GM12865 (cell line): Measurements from ENCODE around the gene TUT4.

ENCODE experiments used
- DNase-seq: peaks from one replicate; pipeline ENCODE4 v3.0.0; 2010; ENCODE audit warnings: low read depth
- H3K4me3 ChIP-seq: 2 replicates; pipeline ENCODE4 v1.5.1; 2011; ENCODE audit warnings: mild to moderate bottlenecking, low read depth, low read length, control low read depth
- TF ChIP-seq, protein P1 (sequence below): IDR thresholded peaks from 2 replicates; pipeline ENCODE4 v1.5.1; 2011; ENCODE audit warnings: low read length, control low read depth, low read depth, inconsistent platforms; ENCODE audit not compliant: insufficient read depth; ENCODE audit errors: missing control alignments

The TUT4 gene, protein sequence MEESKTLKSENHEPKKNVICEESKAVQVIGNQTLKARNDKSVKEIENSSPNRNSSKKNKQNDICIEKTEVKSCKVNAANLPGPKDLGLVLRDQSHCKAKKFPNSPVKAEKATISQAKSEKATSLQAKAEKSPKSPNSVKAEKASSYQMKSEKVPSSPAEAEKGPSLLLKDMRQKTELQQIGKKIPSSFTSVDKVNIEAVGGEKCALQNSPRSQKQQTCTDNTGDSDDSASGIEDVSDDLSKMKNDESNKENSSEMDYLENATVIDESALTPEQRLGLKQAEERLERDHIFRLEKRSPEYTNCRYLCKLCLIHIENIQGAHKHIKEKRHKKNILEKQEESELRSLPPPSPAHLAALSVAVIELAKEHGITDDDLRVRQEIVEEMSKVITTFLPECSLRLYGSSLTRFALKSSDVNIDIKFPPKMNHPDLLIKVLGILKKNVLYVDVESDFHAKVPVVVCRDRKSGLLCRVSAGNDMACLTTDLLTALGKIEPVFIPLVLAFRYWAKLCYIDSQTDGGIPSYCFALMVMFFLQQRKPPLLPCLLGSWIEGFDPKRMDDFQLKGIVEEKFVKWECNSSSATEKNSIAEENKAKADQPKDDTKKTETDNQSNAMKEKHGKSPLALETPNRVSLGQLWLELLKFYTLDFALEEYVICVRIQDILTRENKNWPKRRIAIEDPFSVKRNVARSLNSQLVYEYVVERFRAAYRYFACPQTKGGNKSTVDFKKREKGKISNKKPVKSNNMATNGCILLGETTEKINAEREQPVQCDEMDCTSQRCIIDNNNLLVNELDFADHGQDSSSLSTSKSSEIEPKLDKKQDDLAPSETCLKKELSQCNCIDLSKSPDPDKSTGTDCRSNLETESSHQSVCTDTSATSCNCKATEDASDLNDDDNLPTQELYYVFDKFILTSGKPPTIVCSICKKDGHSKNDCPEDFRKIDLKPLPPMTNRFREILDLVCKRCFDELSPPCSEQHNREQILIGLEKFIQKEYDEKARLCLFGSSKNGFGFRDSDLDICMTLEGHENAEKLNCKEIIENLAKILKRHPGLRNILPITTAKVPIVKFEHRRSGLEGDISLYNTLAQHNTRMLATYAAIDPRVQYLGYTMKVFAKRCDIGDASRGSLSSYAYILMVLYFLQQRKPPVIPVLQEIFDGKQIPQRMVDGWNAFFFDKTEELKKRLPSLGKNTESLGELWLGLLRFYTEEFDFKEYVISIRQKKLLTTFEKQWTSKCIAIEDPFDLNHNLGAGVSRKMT (N-terminal part only)

DNA sequence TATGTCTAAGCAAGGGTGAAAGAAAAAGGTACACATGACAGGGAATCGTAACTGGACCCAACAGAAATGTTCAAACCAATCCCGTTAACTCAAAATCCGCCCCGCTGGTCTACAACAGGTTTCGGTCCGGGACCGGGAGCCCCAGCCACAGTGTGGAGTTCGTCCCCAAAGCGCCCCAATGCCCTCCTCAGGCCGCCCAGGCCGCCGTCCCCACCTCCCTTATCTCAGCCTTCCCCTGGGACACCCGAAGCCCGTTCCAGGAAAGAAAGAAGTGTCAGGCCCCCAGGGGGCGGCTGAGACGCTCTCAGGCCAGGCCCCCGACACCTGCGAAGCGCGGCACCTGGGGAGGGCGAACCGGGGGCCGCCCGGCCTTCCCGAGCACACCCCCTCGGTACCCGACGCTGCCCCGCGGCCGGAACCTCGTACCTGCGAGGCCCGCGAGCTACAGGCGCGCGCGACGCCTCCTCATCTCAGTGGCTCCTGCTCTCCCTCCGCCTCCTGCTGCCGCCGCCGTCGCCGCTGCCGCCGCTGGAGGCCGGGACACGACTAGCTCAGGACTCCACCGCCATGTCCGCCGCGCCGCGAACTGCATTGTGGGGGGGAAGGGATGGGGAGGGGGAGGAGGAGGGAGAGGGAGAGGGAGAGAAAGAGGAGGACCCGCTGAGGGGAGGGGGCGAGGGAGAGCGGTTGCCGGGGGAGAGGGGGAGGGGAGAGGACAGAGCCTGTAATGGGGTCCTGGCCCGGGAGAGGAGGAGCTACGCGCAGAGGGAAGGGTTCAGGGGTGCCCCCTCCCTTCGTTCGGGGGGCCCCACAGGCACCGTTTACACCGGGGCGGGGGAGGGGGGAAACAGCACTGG, at the start of gene TUT4:
Gene TUT4, minus strand, starts transcription at position 588 of the 857 bp plus-strand sequence. CDS start 26,812 bp downstream, outside the sequence.
- DNase-seq, result peak; percentile 87
- H3K4me3 ChIP-seq, result peak within 1 kb of the TSS; percentile 97
- TF ChIP-seq, protein P1, sequence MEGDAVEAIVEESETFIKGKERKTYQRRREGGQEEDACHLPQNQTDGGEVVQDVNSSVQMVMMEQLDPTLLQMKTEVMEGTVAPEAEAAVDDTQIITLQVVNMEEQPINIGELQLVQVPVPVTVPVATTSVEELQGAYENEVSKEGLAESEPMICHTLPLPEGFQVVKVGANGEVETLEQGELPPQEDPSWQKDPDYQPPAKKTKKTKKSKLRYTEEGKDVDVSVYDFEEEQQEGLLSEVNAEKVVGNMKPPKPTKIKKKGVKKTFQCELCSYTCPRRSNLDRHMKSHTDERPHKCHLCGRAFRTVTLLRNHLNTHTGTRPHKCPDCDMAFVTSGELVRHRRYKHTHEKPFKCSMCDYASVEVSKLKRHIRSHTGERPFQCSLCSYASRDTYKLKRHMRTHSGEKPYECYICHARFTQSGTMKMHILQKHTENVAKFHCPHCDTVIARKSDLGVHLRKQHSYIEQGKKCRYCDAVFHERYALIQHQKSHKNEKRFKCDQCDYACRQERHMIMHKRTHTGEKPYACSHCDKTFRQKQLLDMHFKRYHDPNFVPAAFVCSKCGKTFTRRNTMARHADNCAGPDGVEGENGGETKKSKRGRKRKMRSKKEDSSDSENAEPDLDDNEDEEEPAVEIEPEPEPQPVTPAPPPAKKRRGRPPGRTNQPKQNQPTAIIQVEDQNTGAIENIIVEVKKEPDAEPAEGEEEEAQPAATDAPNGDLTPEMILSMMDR, result peak; percentile 16

DNA sequence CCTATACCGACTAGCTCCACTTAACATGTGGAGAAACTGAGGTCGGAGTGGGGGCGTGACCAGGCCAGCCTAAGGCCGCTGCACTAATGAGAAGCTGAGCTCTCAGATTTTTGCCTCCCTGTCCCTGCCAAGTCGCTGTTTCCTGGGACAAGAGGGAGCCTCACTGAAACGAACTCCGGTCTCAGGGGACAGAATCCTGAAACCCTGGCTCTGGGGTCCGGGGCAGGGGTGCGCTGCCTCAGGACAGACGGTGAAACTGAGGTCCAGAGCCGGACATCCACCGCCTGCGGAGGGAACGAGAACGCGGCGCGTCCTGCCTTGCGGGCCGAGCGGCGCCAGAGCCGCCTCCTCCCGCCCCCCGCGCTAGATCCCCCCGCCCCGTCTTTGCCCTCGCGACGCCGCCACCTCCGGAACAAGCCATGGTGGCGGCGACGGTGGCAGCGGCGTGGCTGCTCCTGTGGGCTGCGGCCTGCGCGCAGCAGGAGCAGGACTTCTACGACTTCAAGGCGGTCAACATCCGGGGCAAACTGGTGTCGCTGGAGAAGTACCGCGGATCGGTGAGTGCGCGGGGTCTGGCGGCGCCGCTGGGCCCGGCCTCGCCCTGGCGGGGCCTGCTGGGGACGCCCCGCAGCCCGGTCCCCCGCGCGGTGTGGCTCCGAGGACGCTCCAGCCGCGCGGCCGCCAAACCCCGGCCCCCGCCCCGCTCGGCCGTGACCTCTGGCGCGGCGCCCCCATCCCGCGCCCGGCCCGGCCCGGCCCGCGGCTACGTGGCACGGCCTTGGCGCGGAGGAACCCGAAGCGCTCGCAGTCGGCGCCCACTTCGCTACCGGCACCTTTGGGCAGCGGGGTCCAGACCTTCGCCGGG, 49.3 kb upstream of the TUT4 start, which contains the start of gene GPX7:
Gene GPX7, plus strand, starts transcription at position 381 of the 865 bp plus-strand sequence. Its CDS starts 39 bp downstream, at position 420.
- H3K4me3 ChIP-seq, result peak within 1 kb of the TSS; percentile 53
- TF ChIP-seq, protein P1, result no peak
- DNase-seq, result peak; percentile 68

DNA sequence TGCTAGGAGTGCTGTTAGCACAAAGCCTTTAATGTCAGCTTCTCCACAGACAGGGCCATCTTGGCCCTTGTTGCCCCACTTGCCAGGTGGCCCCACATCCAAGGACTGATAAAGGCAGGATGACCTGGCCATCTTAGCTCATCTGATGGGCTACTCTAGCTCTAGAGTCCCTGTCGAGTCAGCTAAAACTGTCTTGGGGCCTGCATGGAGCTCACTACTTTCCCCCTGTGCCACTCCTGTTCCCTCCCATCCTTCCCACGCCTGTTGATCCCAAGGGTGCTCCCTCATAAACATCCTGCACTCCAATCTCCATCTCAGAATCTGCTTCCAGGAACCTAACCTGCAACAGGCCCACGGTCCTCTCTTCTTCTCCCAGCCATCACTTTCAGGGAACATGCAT, 48.6 kb upstream of the TUT4 start:
- DNase-seq, result no peak
- H3K4me3 ChIP-seq, result 0 out of 2 replicates have a peak overlapping the region, but pooled peaks have one; percentile 51
- TF ChIP-seq, protein P1, result no peak

DNA sequence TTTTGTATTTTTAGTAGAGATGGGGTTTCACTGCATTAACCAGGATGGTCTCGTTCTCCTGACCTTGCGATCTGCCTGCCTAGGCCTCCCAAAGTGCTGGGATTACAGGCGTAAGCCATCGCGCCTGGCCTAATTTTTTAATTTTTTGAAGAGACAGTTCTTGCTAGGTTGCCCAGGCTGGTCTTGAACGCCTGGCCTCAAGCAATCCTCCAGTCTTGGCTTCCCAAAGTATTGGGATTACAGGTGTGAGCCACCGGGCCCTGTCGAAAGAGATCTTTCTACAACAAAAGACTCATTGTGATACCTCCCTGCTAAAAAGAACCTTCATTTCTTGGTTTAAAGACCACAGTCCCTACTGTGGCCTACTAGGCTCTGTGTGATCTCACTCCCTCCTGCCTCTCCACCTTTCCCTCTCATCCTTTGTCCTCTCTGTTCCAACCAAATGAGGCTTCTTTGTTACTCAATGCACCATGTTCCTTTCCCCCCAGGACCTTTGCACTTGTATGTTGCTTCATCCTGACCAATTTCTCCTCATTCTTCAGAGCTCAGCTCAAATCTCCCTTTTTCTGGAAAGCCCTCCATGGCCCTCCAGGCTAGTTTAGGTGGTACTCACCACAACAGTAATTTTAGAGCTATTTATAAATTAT, 47.8 kb upstream of the TUT4 start:
- TF ChIP-seq, protein P1, result no peak
- DNase-seq, result no peak
- no peak overlapping the region for H3K4me3 ChIP-seq

DNA sequence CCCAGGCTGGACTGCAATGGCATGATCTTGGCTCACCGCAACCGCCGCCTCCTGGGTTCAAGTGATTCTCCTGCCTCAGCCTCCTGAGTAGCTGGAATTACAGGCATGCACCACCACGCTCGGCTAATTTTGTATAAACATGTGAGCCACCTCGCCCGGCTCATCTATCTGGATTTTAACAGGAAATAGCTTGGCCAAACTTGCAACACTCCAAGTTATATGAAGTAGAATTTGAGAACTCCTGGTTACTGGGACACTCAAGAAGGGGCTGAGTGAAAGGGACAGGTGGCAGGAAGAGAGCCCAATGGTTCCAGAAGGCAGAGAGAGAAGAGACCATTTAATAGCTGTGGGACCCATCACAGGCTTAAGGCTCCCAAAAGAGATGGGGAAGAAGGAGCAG, 46.3 kb upstream of the TUT4 start:
- DNase-seq, result no peak
- H3K4me3 ChIP-seq, result no peak overlapping the region
- TF ChIP-seq, protein P1, result no peak
